ENCODE measurements around the gene GPR107. TPM values are rescaled to one million over a fixed set of nuclear protein-coding genes. Genes with fewer than 3 reads are reported as not detected.

The GPR107 gene
- total and polyA plus RNA-seq, 2 of the 8 experiments (the other 6 are each of a cell fraction or from before 2014, with no cell fraction given), result 19.3 to 30.7 TPM

DNA sequence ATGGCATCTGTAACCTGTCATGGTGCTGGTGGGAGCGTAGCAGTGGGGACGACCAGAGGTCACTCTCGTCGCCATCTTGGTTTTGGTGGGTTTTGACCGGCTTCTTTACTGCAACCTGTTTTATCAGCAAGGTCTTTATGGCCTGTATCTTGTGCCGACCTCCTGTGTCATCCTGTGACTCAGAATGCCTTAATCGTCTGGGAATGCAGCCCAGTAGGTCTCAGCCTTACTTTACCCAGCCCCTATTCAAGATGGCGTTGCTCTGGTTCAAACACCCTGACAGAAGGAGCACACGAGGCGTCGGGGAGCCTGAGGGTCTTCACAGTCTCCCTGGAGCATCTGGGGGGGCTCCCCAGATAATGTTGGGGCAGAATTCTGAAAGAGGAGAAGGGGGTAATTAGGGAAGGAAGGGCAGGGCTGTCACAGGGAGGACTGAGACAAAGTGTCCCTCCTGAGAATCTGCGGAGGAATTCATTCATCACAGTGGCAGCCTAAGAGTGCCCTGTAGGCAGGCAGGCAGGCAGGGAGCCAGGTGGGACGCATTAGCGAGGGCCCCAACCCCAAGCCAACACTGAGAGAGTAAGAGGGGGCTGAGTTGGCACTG lies 97.2 kb downstream of the GPR107 start (continued):
- TF ChIP-seq GTF2F1 (IDR thresholded peaks at IDR 0.05; ENCODE audit: borderline replicate concordance, low read depth, low read length) (no peak), MAFK (IDR thresholded peaks at IDR 0.05; ENCODE audit: low read depth, low read length) (no peak), EZH2 (IDR thresholded peaks at IDR 0.05; ENCODE audit: low read depth, low read length, severe bottlenecking) (no peak), RXRA (IDR thresholded peaks at IDR 0.05; ENCODE audit: insufficient read depth, low read depth, low read length) (no peak), SIN3A (conservative IDR thresholded peaks at IDR 0.05 in 1 of 2, IDR thresholded peaks at IDR 0.05 in 1 of 2; ENCODE audit: low read depth in 1 of 2, low read length in 2 of 2) (no peak), NRF1 (IDR thresholded peaks at IDR 0.05; ENCODE audit: low read depth, low read length) (no peak)
- TF ChIP-seq, protein P1, sequence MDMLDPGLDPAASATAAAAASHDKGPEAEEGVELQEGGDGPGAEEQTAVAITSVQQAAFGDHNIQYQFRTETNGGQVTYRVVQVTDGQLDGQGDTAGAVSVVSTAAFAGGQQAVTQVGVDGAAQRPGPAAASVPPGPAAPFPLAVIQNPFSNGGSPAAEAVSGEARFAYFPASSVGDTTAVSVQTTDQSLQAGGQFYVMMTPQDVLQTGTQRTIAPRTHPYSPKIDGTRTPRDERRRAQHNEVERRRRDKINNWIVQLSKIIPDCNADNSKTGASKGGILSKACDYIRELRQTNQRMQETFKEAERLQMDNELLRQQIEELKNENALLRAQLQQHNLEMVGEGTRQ (IDR thresholded peaks at IDR 0.05; ENCODE audit: low read length), result no peak
- TF ChIP-seq, protein P2, sequence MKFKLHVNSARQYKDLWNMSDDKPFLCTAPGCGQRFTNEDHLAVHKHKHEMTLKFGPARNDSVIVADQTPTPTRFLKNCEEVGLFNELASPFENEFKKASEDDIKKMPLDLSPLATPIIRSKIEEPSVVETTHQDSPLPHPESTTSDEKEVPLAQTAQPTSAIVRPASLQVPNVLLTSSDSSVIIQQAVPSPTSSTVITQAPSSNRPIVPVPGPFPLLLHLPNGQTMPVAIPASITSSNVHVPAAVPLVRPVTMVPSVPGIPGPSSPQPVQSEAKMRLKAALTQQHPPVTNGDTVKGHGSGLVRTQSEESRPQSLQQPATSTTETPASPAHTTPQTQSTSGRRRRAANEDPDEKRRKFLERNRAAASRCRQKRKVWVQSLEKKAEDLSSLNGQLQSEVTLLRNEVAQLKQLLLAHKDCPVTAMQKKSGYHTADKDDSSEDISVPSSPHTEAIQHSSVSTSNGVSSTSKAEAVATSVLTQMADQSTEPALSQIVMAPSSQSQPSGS (IDR thresholded peaks at IDR 0.05; ENCODE audit: low read length), result no peak
